Measurements from ENCODE around the gene FAM229A. TPM values are rescaled to one million over a fixed set of nuclear protein-coding genes. Genes with fewer than 3 reads are reported as not detected.

The FAM229A gene
- polyA plus RNA-seq, 1 experiment, result 2.4 TPM

DNA sequence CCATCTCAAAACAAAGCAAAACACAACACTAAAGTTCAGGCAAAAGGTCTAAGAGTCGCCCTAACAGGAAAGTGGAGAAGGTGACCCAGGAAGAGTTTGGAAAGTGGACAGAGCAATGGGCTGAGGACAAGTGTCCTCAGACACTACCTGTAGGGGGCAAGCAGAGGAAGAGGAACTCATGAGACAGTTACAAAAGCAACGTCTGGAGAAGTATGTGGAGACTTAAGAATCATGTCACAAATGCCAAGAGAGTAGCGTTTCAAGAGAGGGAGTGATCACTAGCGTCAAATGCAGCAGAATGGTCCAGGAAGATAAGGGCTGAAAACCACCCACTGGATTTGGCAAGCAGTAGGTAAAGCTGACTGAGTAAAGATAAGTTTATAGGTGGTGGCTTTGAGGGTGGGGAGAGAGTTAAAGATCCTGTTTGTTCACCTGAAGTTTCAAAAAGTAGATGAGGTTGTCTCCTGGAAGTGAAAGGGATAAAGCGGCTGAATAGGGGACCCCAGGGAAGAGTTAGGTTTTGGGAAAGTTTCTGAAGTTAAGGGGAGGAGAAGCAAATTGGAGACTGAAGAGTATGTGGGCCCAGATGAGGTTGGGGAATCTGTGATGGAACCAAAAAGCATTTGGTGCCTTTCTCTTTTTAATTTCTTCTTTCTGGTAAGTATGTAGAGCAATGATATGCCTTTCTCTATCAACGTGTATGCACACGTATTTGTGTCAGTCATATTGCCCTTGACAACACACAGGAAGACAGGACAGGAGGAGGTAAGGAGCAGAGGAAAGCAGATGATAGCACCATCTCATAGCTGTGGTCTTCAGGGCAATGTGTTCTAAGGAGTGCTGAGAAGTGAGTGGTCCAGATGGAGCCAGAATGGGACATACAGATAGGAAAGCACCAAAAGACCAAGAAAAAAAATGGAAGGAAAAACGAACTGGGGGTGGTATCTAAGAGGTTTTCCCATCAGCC is 28.9 kb upstream of the FAM229A start:
- H3K4me3 ChIP-seq (ENCODE audit: low read depth, low read length), result no peak overlapping the region
- TF ChIP-seq, protein P1, sequence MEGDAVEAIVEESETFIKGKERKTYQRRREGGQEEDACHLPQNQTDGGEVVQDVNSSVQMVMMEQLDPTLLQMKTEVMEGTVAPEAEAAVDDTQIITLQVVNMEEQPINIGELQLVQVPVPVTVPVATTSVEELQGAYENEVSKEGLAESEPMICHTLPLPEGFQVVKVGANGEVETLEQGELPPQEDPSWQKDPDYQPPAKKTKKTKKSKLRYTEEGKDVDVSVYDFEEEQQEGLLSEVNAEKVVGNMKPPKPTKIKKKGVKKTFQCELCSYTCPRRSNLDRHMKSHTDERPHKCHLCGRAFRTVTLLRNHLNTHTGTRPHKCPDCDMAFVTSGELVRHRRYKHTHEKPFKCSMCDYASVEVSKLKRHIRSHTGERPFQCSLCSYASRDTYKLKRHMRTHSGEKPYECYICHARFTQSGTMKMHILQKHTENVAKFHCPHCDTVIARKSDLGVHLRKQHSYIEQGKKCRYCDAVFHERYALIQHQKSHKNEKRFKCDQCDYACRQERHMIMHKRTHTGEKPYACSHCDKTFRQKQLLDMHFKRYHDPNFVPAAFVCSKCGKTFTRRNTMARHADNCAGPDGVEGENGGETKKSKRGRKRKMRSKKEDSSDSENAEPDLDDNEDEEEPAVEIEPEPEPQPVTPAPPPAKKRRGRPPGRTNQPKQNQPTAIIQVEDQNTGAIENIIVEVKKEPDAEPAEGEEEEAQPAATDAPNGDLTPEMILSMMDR (IDR thresholded peaks at IDR 0.05; ENCODE audit: insufficient read depth, low read depth, low read length), result no peak
- H3K36me3 ChIP-seq (ENCODE audit: control insufficient read depth, insufficient read depth, low read length), result peaks cover 21% of the 10 kb centered on the region
- DNase-seq (ENCODE audit: low read depth), result no peak
- H3K27me3 ChIP-seq (ENCODE audit: control insufficient read depth, insufficient read depth, low read length), result no peaks in the 10 kb centered on the region
- ChIA-PET POLR2A (no interaction called here), CTCF (interaction anchor here (1.9 kb wide), 1 partner anchor 175 kb away, joined by 8 read pairs; no protein-coding TSS in a partner anchor)

DNA sequence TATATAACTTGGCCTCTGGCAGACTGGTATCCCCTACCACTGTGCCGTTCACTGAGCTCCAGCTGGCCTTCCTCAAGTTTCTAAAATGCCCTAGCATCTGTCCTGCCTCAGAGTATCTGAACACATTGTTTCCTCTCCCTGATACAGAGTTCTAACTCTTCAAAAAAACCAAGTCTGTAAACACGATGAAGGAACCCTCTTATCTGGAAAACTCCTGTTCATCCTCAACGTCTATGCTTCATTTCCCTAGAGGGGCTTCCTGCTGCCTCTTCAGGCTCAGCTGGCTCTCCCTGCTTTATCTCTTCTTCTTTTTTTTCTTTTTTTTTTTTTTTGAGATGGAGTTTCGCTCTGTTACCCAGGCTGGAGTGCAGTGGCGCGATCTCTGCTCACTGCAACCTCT is 26.4 kb upstream of the FAM229A start:
- DNase-seq (ENCODE audit: low read depth), result no peak
- Histone ChIP-seq H3K36me3 (ENCODE audit: control insufficient read depth, insufficient read depth, low read length) (peaks cover 29% of the 10 kb centered on the region), H3K27me3 (ENCODE audit: control insufficient read depth, insufficient read depth, low read length) (no peaks in the 10 kb centered on the region), H3K4me3 (ENCODE audit: low read depth, low read length) (no peak overlapping the region)
- CTCF ChIA-PET, result interaction anchor here (0.6 to 1.2 kb wide), 3 partner anchors 11 to 129 kb away, joined by 3 read pairs; no protein-coding TSS in a partner anchor
- POLR2A ChIA-PET, result no interaction called here
- TF ChIP-seq, protein P1 (IDR thresholded peaks at IDR 0.05; ENCODE audit: insufficient read depth, low read depth, low read length), result no peak

DNA sequence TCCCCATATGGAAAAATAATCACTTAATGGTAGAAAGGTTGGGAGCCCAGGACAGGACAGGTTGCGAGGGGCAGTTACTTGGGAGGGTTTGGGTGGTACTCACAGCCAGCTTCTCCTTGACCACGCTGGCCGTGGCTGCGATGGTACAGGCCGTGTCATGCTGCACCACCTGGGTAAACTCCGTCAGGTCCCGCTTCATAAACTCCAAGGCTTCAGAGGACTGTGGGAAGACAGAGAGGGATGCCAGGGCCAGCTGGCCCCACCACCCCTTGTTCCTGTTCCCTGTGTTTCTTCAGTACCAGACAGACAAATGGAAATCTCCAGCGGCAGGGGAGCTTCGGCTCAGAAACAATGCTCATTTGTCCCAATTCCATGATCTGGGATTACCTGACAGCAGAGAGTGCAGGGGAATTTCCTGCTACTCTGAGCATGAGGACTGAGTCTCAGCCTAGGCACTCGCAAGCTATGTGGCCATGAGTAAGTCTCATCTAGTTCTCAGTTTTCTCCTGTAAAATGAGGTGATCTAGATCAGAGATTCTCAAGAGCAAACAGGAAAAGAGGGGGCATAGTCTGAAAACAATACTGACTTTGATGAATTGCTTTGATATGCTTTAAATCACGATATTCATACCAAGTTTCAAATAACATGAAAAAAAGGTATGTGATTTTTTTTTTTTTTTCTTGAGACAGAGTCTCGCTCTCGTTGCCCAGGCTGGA is 24.5 kb upstream of the FAM229A start:
- H3K4me3 ChIP-seq (ENCODE audit: low read depth, low read length), result no peak overlapping the region
- ChIA-PET CTCF (interaction anchor here (1.1 kb wide), 1 partner anchor 14 kb away, joined by 4 read pairs; no protein-coding TSS in a partner anchor), POLR2A (no interaction called here)
- DNase-seq (ENCODE audit: low read depth), result no peak
- H3K36me3 ChIP-seq (ENCODE audit: control insufficient read depth, insufficient read depth, low read length), result peaks cover 31% of the 10 kb centered on the region
- no peaks in the 10 kb centered on the region for H3K27me3 ChIP-seq (ENCODE audit: control insufficient read depth, insufficient read depth, low read length)
- TF ChIP-seq, protein P1 (IDR thresholded peaks at IDR 0.05; ENCODE audit: insufficient read depth, low read depth, low read length), result no peak

- CTCF ChIA-PET, result no interaction called here
Observed at GRCh38 chr1:32380057-32380456, 17.8 kb upstream of the FAM229A start.

More at GRCh38 chr1:32380057-32380456, 17.8 kb upstream of the FAM229A start:
- Histone ChIP-seq H3K4me3 (ENCODE audit: low read depth, low read length) (no peak overlapping the region), H3K36me3 (ENCODE audit: control insufficient read depth, insufficient read depth, low read length) (peaks cover 49% of the 10 kb centered on the region), H3K27me3 (ENCODE audit: control insufficient read depth, insufficient read depth, low read length) (no peaks in the 10 kb centered on the region)
- DNase-seq (ENCODE audit: low read depth), result no peak
- POLR2A ChIA-PET, result no interaction called here
- TF ChIP-seq, protein P1 (IDR thresholded peaks at IDR 0.05; ENCODE audit: insufficient read depth, low read depth, low read length), result no peak
